ENCODE results near the gene LMO4.

LMO4 gene

DNA sequence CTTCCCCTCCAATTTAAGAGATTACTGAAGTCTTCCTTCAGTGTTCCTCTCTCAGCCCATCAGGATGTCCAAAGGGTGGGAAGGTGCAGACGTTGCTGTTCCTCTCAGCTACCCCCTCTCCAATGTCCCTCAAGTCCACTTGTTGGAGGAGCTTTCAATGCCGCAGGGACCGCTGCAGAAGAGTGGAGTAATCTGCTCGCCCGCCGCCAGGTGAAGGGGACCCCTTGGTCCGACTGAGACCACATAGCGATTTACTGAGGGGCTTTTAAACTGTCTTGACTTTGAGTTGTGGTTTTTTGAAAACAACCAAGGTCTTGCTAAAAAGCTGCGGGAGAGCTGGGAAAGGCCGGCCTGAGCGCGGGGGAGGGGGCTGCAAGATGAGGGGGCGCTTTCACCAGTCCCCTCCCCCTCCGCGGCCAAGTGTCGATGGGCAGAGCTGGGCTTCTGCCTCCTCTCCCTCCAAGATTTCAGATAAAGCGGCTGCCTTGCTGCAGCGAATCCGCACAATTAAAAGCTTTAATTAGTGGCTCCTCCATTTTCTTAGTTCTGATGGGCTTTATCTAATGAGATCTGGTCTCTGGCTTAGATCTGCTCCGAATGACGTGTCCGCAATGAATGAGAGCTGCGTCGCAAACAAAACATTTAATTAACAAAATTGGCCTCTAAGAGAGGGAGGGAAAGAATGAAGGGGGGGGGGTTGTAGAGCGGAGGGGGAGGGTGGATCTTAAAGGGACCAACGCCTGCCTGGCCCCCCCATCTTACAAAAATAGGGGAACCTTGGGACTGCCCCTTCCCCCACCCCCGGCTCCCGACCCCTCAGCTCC is 5.9 kb downstream of the LMO4 start:
- H3K4me3 ChIP-seq (replicated peaks; ENCODE audit: low read depth, low read length), result peak overlapping the region; percentile 67
- peak; percentile 32 for DNase-seq (ENCODE audit: extremely low read depth, insufficient read length)

DNA sequence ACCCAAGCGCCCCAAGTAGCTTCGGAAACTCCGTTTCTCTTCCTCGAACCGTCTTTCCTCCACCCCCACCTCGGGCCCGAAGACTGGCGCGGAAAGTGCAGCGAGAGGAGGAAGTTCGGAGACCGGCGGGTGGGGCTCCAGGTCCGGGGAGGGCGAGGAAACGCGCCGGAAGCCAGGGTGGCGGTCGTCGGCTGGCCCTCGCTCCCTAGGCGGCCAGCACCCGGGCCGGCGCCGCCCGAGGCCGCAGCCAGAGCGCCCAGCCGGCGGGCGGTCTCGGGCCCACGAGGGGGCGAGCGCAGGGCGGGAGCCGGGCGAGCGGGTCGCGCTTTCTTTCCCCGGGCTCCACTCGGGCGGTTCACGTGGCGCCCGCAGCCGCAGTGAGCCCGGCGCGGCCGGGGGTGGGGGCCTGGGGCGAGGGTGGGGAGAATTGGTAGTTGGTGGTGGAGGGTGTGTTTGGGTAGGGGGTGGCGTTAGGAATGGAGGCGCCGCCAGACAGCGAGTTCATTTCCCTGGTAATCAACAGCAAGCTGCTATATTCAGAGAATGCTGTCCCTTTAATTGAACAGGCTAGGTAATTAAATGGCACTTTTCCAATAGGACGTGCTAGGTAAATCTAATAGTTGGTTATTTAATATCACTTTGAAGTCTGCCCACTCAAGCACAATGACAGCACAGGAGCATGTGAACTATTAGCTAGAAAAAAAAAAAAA is 6.7 kb downstream of the LMO4 start:
- H3K36me3 ChIP-seq (ENCODE audit: control insufficient read depth, insufficient read depth, low read length), result peaks cover 3% of the 10 kb centered on the region
- no peaks in the 10 kb centered on the region for H3K27me3 ChIP-seq (replicated peaks; ENCODE audit: control insufficient read depth, insufficient read depth, low read length)
- H3K4me3 ChIP-seq (replicated peaks; ENCODE audit: low read depth, low read length), result peak overlapping the region; percentile 67
- TF ChIP-seq, protein P1, sequence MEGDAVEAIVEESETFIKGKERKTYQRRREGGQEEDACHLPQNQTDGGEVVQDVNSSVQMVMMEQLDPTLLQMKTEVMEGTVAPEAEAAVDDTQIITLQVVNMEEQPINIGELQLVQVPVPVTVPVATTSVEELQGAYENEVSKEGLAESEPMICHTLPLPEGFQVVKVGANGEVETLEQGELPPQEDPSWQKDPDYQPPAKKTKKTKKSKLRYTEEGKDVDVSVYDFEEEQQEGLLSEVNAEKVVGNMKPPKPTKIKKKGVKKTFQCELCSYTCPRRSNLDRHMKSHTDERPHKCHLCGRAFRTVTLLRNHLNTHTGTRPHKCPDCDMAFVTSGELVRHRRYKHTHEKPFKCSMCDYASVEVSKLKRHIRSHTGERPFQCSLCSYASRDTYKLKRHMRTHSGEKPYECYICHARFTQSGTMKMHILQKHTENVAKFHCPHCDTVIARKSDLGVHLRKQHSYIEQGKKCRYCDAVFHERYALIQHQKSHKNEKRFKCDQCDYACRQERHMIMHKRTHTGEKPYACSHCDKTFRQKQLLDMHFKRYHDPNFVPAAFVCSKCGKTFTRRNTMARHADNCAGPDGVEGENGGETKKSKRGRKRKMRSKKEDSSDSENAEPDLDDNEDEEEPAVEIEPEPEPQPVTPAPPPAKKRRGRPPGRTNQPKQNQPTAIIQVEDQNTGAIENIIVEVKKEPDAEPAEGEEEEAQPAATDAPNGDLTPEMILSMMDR (IDR thresholded peaks at IDR 0.05; ENCODE audit: insufficient read depth, low read length, poor library complexity, severe bottlenecking), result no peak
- peak; percentile 80 for DNase-seq (ENCODE audit: extremely low read depth, insufficient read length)

More for the DNA sequence above, 5.9 kb downstream of the LMO4 start:
- TF ChIP-seq, protein P1 (IDR thresholded peaks at IDR 0.05; ENCODE audit: insufficient read depth, low read length, poor library complexity, severe bottlenecking), result no peak
- Histone ChIP-seq H3K36me3 (ENCODE audit: control insufficient read depth, insufficient read depth, low read length) (peaks cover under 1% of the 10 kb centered on the region), H3K27me3 (replicated peaks; ENCODE audit: control insufficient read depth, insufficient read depth, low read length) (no peaks in the 10 kb centered on the region)

DNA sequence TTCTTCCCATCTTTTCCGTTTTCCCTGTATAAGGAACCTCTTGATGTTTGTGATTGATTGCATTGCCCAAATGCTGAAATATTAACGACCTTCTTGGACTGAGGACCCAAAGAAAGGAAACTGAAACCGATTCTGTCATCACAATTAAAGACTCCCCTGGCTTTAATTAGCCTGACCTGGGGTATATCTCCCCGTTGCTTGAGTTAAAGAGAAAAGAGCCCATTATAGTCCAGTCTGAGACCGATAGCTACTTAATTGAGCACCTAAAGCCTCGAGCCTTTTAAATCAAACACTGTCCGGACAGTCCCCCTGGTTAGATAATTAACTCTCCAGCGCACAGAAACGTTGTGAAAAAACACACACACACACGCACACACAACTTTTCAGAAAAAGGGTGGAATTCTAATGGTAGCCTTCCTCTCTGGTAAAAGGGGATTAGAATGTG is 8.0 kb downstream of the LMO4 start:
- no peak for DNase-seq (ENCODE audit: extremely low read depth, insufficient read length)
- H3K27me3 ChIP-seq (replicated peaks; ENCODE audit: control insufficient read depth, insufficient read depth, low read length), result no peaks in the 10 kb centered on the region
- TF ChIP-seq, protein P1 (IDR thresholded peaks at IDR 0.05; ENCODE audit: insufficient read depth, low read length, poor library complexity, severe bottlenecking), result no peak
- no peak overlapping the region for H3K4me3 ChIP-seq (replicated peaks; ENCODE audit: low read depth, low read length)
- H3K36me3 ChIP-seq (ENCODE audit: control insufficient read depth, insufficient read depth, low read length), result peaks cover 3% of the 10 kb centered on the region

DNA sequence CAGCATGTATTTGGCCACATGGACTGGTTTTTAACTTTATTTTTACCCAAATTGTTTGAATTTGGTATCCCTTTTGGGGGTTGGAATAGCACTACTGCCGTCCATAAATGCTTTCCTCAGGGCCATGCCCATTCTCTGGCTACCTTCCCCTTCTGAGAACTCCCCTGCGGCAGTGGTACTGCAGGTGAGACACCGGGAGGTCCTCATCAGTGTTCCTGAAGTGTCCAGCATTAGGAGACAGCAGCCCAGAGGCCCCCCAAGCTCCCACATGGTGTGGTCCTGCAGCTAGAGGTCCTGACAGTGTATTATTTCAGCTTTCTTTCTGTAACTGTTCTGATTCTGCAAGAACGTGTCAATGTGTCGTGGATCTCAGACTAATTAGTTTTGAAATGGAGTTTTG is 8.9 kb downstream of the LMO4 start:
- no peaks in the 10 kb centered on the region for H3K27me3 ChIP-seq (replicated peaks; ENCODE audit: control insufficient read depth, insufficient read depth, low read length)
- H3K4me3 ChIP-seq (replicated peaks; ENCODE audit: low read depth, low read length), result no peak overlapping the region
- TF ChIP-seq, protein P1 (IDR thresholded peaks at IDR 0.05; ENCODE audit: insufficient read depth, low read length, poor library complexity, severe bottlenecking), result no peak
- peaks cover 3% of the 10 kb centered on the region for H3K36me3 ChIP-seq (ENCODE audit: control insufficient read depth, insufficient read depth, low read length)
- DNase-seq (ENCODE audit: extremely low read depth, insufficient read length), result no peak

DNA sequence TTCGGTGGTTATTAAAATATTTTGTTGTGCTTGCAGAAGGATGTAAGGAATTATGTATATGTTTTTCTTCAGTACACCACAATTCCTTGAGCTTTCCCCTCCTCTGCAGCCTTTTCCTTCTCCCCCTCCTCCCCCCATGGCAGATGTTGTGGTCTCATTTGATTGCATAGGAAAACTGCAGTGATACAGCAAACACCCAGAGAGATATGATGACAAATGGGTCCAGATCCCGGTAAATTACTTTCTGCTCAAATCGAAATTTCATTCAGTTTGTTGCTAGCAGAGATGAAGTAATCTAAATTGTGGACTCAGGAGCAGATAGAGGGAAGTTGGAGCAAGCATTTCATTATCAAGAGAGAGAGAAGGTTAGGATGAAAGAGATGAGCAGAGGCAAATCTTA is 9.9 kb downstream of the LMO4 start:
- TF ChIP-seq, protein P1 (IDR thresholded peaks at IDR 0.05; ENCODE audit: insufficient read depth, low read length, poor library complexity, severe bottlenecking), result no peak
- DNase-seq (ENCODE audit: extremely low read depth, insufficient read length), result no peak
- no peaks in the 10 kb centered on the region for H3K27me3 ChIP-seq (replicated peaks; ENCODE audit: control insufficient read depth, insufficient read depth, low read length)
- no peak overlapping the region for H3K4me3 ChIP-seq (replicated peaks; ENCODE audit: low read depth, low read length)
- peaks cover 3% of the 10 kb centered on the region for H3K36me3 ChIP-seq (ENCODE audit: control insufficient read depth, insufficient read depth, low read length)

All from GM06990 (cell line).